ENCODE results near the gene IGF1R. TPM values are rescaled to one million over a fixed set of nuclear protein-coding genes. Genes with fewer than 3 reads are reported as not detected.

Gene IGF1R
- total and polyA plus RNA-seq, 12 donors, result 8.6 to 138 (median 66.0) TPM

DNA sequence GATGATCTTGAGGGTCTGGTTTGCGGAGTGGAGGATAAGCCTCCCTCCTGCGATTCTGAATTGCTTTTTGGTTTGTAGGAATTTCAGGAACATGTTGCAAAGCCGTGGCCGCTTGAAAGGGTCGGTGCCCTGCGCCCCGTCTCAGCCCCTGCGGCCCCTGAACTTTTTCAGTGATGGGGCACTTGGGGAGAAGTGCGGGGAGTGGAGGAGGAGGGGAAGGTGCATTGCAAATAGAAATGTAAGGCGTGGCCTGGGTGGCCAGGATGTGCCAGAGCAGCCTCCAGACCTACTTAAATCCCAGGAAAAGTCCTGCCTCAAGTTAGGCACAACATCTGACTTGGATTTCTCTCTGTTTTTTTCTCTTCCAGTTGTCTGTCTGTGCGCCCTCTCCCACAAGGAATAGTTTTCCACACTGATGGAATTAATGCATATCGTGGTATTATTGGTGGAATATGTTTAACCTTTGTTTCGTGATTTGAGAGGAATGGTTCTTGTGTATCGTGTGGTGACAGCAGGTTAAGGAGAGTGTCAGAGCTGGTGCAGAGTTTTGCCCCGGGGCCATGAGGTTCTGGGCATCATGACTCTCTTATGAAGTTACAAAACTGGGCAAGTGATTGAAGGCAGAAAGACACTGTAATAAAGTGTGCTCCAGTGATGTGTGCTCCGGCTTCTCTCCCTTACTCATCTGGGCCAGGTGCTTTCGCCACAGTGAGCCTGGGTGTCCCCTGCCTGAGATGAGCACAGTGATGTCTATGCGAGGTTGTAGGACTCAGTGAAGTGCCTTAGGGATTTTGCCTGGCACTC is 205.5 kb downstream of the IGF1R start:
- Histone ChIP-seq H3K9me3 (replicated peaks in 1 of 3) (no peaks in the 10 kb centered on the region), H3K4me1 (replicated peaks in 1 of 2) (peaks cover 15 to 64% of the 10 kb centered on the region in 2 donors), H3K4me3 (peak overlapping the region in 1 of 4 donors; percentile 75), H3K27me3 (no peaks in the 10 kb centered on the region), H3K27ac (peak overlapping the region; percentile 2 to 90 (median 77)), H3K36me3 (replicated peaks in 1 of 2) (no peaks in the 10 kb centered on the region)
- TF ChIP-seq POLR2A (IDR thresholded peaks at IDR 0.05), result no peak
- intact Hi-C loops (cut with DNase I), result no loop called here
- 56 to 73% (median 61%) methylated on average over 18 of the region's 18 CpGs for WGBS, 4 donors
- no peak for DNase-seq

DNA sequence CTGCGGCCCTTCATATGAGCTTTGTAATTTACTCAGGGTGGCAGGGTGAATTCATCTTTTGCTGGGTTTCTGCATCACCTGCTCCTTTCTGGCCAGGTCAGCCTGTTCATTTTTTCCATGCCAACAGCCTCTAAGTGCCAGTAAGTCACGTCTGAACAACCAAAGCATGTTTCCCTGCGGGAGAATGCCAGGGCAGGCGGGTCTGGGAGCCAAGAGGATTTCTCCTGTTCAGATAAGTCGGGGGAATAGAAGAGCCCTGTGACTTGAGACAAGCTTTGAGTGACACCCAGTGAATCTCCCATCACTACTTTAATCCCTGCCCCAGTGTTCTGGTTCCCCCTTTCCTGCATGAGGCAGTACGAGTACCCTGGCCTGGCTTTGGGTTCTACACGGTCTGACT is 206.2 kb downstream of the IGF1R start:
- Histone ChIP-seq H3K4me3 (no peak overlapping the region), H3K9me3 (replicated peaks in 1 of 3) (no peaks in the 10 kb centered on the region), H3K27ac (peak overlapping the region in 2 of 5 donors; percentile 77 to 90), H3K36me3 (replicated peaks in 1 of 2) (no peaks in the 10 kb centered on the region), H3K4me1 (replicated peaks in 1 of 2) (peaks cover 15 to 66% of the 10 kb centered on the region in 2 donors), H3K27me3 (no peaks in the 10 kb centered on the region)
- WGBS, 4 donors, result 72 to 78% (median 77%) methylated on average over 7 of the region's 7 CpGs
- TF ChIP-seq POLR2A (IDR thresholded peaks at IDR 0.05), result no peak
- TF ChIP-seq, protein P1, sequence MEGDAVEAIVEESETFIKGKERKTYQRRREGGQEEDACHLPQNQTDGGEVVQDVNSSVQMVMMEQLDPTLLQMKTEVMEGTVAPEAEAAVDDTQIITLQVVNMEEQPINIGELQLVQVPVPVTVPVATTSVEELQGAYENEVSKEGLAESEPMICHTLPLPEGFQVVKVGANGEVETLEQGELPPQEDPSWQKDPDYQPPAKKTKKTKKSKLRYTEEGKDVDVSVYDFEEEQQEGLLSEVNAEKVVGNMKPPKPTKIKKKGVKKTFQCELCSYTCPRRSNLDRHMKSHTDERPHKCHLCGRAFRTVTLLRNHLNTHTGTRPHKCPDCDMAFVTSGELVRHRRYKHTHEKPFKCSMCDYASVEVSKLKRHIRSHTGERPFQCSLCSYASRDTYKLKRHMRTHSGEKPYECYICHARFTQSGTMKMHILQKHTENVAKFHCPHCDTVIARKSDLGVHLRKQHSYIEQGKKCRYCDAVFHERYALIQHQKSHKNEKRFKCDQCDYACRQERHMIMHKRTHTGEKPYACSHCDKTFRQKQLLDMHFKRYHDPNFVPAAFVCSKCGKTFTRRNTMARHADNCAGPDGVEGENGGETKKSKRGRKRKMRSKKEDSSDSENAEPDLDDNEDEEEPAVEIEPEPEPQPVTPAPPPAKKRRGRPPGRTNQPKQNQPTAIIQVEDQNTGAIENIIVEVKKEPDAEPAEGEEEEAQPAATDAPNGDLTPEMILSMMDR (IDR thresholded peaks at IDR 0.05), result no peak
- intact Hi-C loops (cut with DNase I), result no loop called here
- DNase-seq, result peak in 2 of 7 donors; percentile 43 to 61

DNA sequence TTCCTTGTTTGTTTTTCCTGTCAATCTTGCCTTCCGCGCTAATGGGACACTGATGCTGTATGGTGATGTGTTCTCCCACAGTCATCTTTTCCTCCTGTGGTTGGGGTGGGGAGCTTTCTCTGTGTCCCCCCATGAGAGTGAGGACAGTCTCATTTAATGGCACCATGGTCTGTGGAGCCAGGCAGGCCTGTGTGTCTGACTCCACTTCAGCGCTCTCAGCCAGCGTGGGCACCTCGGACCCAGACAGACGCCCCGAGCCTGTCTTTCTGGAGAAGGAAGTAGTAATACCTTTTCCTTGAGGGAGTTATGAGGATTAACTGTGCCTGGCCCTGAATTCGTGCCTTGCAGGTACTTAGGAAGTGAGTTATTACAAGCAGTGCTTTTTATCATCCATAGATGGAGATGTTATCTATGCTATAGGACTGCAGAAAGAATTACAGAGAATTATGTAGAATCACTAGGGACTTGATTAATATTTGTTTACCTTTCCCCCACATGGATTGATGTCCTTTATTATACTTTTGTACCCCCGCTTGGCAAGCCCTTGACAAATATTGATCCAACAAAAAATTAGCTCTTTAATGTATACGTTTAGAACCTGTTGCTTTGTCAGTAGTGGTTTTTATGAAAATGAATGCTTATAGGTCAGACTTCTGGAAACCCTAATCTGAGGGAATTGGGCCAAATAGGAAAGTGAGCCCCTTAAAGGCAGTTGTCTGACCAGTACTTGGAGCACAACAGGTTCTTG is 206.9 kb downstream of the IGF1R start:
- DNase-seq, result no peak
- intact Hi-C loops (cut with DNase I), result no loop called here
- WGBS, 4 donors, result 82 to 85% (median 85%) methylated on average over 10 of the region's 10 CpGs
- Histone ChIP-seq H3K4me3 (no peak overlapping the region), H3K36me3 (replicated peaks in 1 of 2) (no peaks in the 10 kb centered on the region), H3K9me3 (replicated peaks in 1 of 3) (no peaks in the 10 kb centered on the region), H3K4me1 (replicated peaks in 1 of 2) (peaks cover 15 to 66% of the 10 kb centered on the region in 2 donors), H3K27me3 (no peaks in the 10 kb centered on the region), H3K27ac (peak overlapping the region in 3 of 5 donors; percentile 3 to 90 (median 77))
- no peak for TF ChIP-seq POLR2A (IDR thresholded peaks at IDR 0.05)
- TF ChIP-seq, protein P1 (IDR thresholded peaks at IDR 0.05), result no peak

DNA sequence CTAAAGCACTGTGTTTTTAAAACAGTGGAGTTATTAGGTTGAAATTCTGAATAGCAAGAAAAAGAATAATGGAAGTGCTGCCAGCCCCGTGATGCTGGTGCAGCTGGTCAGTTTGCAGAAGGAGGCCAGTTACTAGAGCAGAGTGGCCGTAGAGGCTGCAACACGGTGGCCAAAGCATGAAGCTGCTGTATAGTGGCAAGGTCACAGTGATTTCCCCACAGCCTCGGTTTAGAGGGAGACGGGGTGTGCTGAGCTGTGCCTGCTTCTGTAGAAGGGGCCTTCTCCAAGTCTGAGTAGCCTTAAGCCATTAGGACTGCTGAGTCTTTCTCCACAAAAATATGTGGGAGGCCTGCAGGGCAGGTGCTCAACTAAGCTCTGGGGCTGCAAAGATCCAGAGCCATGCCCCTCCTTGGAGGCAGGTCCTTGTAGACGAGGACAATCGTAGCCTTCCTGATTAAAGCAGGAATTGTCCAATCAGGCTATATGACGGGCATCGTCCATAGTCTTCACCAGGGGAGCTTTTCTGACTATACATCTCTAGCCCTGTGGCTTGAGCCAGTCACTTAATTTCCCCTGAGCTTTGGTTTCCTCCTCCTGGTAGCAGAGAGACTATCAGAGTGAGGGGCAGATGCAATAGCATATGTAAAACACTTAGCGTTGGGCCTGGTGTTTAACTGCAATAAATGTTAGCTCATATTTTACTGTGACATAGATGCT is 207.6 kb downstream of the IGF1R start:
- WGBS, 4 donors, result 44 to 59% (median 46%) methylated on average over 8 to 10 of the region's 10 CpGs
- Histone ChIP-seq H3K27me3 (no peaks in the 10 kb centered on the region), H3K9me3 (replicated peaks in 1 of 3) (no peaks in the 10 kb centered on the region), H3K4me3 (no peak overlapping the region), H3K27ac (peak overlapping the region in 3 of 5 donors; percentile 3 to 90 (median 45)), H3K36me3 (replicated peaks in 1 of 2) (no peaks in the 10 kb centered on the region), H3K4me1 (replicated peaks in 1 of 2) (peaks cover 15 to 66% of the 10 kb centered on the region in 2 donors)
- intact Hi-C loops (cut with DNase I), result no loop called here
- peak in 5 of 7 donors; percentile 43 to 67 (median 58) for DNase-seq
- peak in 1 of 2 donors; percentile 13 for TF ChIP-seq POLR2A (IDR thresholded peaks at IDR 0.05)
- TF ChIP-seq, protein P1 (IDR thresholded peaks at IDR 0.05), result no peak

All from adrenal gland (tissue), 12 donors.